Ishikawa (cell line): Measurements from ENCODE around the gene RNF44.

Source experiments
- CEBPB ChIP-seq: IDR thresholded peaks from 2 replicates; pipeline ENCODE4 v1.6.1; 2012
- CREB1 ChIP-seq: IDR thresholded peaks from 2 replicates; pipeline ENCODE4 v1.6.1; 2012; ENCODE audit warnings: low read depth
- EGR1 ChIP-seq: IDR thresholded peaks from 2 replicates; pipeline ENCODE4 v1.6.1; 2012
- EP300 ChIP-seq: IDR thresholded peaks from 2 replicates; pipeline ENCODE4 v1.6.1; 2012; ENCODE audit warnings: borderline replicate concordance
- FOXM1 ChIP-seq: IDR thresholded peaks from 2 replicates; pipeline ENCODE4 v1.6.1; 2012; ENCODE audit warnings: low read depth, borderline replicate concordance
- MAX ChIP-seq: IDR thresholded peaks from 2 replicates; pipeline ENCODE4 v1.6.1; 2012
- NFIC ChIP-seq: IDR thresholded peaks from 2 replicates; pipeline ENCODE4 v1.6.1; 2012
- RAD21 ChIP-seq: IDR thresholded peaks from 2 replicates; pipeline ENCODE4 v1.6.1; 2012; ENCODE audit warnings: low read depth
- TAF1 ChIP-seq: IDR thresholded peaks from 2 replicates; pipeline ENCODE4 v1.6.1; 2012; ENCODE audit warnings: low read depth, mild to moderate bottlenecking
- TCF12 ChIP-seq: IDR thresholded peaks from 2 replicates; pipeline ENCODE4 v1.6.1; 2012; ENCODE audit warnings: low read depth
- TEAD4 ChIP-seq: IDR thresholded peaks from 2 replicates; pipeline ENCODE4 v1.6.1; 2012
- YY1 ChIP-seq: IDR thresholded peaks from 2 replicates; pipeline ENCODE4 v1.6.1; 2012; ENCODE audit warnings: low read depth
- ZBTB7A ChIP-seq: IDR thresholded peaks from 2 replicates; pipeline ENCODE4 v1.6.1; 2012; ENCODE audit warnings: low read depth
- TF ChIP-seq, protein P1 (sequence below): IDR thresholded peaks from 2 replicates; pipeline ENCODE4 v1.6.1; 2012
- TF ChIP-seq, protein P2 (sequence below): IDR thresholded peaks from 2 replicates; pipeline ENCODE4 v1.6.1; 2012; ENCODE audit warnings: low read depth, mild to moderate bottlenecking

Gene RNF44

GRCh38 chr5:176538230-176538988 is 1.2 kb upstream of the RNF44 start:
- TF ChIP-seq TAF1 (no peak), CREB1 (no peak), MAX (no peak), TEAD4 (no peak), NFIC (no peak), YY1 (no peak), ZBTB7A (no peak), EP300 (no peak), CEBPB (no peak), FOXM1 (no peak)
- TF ChIP-seq, protein P1, sequence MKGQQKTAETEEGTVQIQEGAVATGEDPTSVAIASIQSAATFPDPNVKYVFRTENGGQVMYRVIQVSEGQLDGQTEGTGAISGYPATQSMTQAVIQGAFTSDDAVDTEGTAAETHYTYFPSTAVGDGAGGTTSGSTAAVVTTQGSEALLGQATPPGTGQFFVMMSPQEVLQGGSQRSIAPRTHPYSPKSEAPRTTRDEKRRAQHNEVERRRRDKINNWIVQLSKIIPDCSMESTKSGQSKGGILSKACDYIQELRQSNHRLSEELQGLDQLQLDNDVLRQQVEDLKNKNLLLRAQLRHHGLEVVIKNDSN = no peak
- TF ChIP-seq, protein P2, sequence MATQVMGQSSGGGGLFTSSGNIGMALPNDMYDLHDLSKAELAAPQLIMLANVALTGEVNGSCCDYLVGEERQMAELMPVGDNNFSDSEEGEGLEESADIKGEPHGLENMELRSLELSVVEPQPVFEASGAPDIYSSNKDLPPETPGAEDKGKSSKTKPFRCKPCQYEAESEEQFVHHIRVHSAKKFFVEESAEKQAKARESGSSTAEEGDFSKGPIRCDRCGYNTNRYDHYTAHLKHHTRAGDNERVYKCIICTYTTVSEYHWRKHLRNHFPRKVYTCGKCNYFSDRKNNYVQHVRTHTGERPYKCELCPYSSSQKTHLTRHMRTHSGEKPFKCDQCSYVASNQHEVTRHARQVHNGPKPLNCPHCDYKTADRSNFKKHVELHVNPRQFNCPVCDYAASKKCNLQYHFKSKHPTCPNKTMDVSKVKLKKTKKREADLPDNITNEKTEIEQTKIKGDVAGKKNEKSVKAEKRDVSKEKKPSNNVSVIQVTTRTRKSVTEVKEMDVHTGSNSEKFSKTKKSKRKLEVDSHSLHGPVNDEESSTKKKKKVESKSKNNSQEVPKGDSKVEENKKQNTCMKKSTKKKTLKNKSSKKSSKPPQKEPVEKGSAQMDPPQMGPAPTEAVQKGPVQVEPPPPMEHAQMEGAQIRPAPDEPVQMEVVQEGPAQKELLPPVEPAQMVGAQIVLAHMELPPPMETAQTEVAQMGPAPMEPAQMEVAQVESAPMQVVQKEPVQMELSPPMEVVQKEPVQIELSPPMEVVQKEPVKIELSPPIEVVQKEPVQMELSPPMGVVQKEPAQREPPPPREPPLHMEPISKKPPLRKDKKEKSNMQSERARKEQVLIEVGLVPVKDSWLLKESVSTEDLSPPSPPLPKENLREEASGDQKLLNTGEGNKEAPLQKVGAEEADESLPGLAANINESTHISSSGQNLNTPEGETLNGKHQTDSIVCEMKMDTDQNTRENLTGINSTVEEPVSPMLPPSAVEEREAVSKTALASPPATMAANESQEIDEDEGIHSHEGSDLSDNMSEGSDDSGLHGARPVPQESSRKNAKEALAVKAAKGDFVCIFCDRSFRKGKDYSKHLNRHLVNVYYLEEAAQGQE = no peak

- TF ChIP-seq, protein P2 = no peak
- TF ChIP-seq CEBPB (peak; percentile 57; the same call in 1 of the 2 replicates), MAX (peak; percentile 70), CREB1 (peak; percentile 96), ZBTB7A (no peak)
- TF ChIP-seq, protein P1 = no peak
These were observed 490 bp upstream of the RNF44 start for GRCh38 chr5:176537554-176538229.

- TF ChIP-seq, protein P1 = peak; percentile 72
- no peak for TF ChIP-seq TEAD4
- no peak for TF ChIP-seq CREB1
- TF ChIP-seq NFIC = no peak
- TF ChIP-seq EP300 = no peak
- TF ChIP-seq EGR1 = no peak
- TF ChIP-seq YY1 = no peak
- TF ChIP-seq ZBTB7A = peak; percentile 37; the same call in 1 of the 2 replicates
- peak; percentile 18; the same call in 1 of the 2 replicates for TF ChIP-seq TAF1
- peak; percentile 97 for TF ChIP-seq MAX
These were observed 885 bp downstream of the RNF44 start for GRCh38 chr5:176536132-176536901.

GRCh38 chr5:176535664-176536131 is 1.5 kb downstream of the RNF44 start:
- TF ChIP-seq, protein P1 = no peak
- TF ChIP-seq RAD21 = no peak
- no peak for TF ChIP-seq TEAD4
- no peak for TF ChIP-seq TAF1
- TF ChIP-seq, protein P2 = no peak
- TF ChIP-seq FOXM1 = no peak
- TF ChIP-seq EGR1 = no peak
- TF ChIP-seq ZBTB7A = no peak
- TF ChIP-seq NFIC = no peak
- TF ChIP-seq TCF12 = no peak
- TF ChIP-seq CREB1 = no peak
- no peak for TF ChIP-seq MAX
- TF ChIP-seq EP300 = no peak
- TF ChIP-seq YY1 = no peak
